AG09319 (cell line): ENCODE measurements around the gene TM9SF1.

Experiments
- DNase-seq: peaks from one replicate; pipeline ENCODE4 v3.0.0-alpha.2; 2010; ENCODE audit warnings: low read depth; ENCODE audit errors: extremely low read depth
- CTCF ChIP-seq: IDR thresholded peaks from 2 replicates; pipeline ENCODE4 v1.5.1; 2011; ENCODE audit warnings: low read depth, mild to moderate bottlenecking, inconsistent platforms, low read length, moderate library complexity

The TM9SF1 gene

GRCh38 chr14:24189059-24189375 is 6.2 kb downstream of the TM9SF1 start:
- TF ChIP-seq CTCF: no peak

GRCh38 chr14:24188251-24189058 is 6.8 kb downstream of the TM9SF1 start, which contains the start of gene IPO4:
TSS of gene IPO4 (minus strand) at chr14:24188816. CDS start at chr14:24188787, 29 bp downstream.
- peak; percentile 95 for DNase-seq
- no peak for TF ChIP-seq CTCF

More at GRCh38 chr14:24189059-24189375, 6.2 kb downstream of the TM9SF1 start:
- no peak for DNase-seq

GRCh38 chr14:24187539-24187915 is 7.7 kb downstream of the TM9SF1 start:
- no peak for DNase-seq

GRCh38 chr14:24186831-24187538 is 8.3 kb downstream of the TM9SF1 start:
- TF ChIP-seq CTCF: no peak

More at GRCh38 chr14:24187539-24187915, 7.7 kb downstream of the TM9SF1 start:
- TF ChIP-seq CTCF: no peak

GRCh38 chr14:24185741-24186140 is 9.5 kb downstream of the TM9SF1 start:
- no peak for DNase-seq
- no peak for TF ChIP-seq CTCF

More at GRCh38 chr14:24186831-24187538, 8.3 kb downstream of the TM9SF1 start:
- DNase-seq: no peak

GRCh38 chr14:24185026-24185425 is 10.2 kb downstream of the TM9SF1 start:
- TF ChIP-seq CTCF: no peak
- DNase-seq: no peak

- DNase-seq: no peak
- TF ChIP-seq CTCF: no peak
Measured at GRCh38 chr14:24184104-24184970, 10.9 kb downstream of the TM9SF1 start.
